Measurements from ENCODE around the gene PER2.

PER2 gene

GRCh38 chr2:238203973-238204683 lies 84.3 kb downstream of the PER2 start:
- peak; percentile 34 for DNase-seq (ENCODE audit: low spot score)
- no peak for TF ChIP-seq CTCF (IDR thresholded peaks at IDR 0.05; ENCODE audit: borderline replicate concordance, control extremely low read depth, extremely low read depth, insufficient read depth, missing control alignments)
- in situ Hi-C loops (cut with MboI; ENCODE audit: low sequenced_read_pairs, unreplicated experiment), result no loop called here

GRCh38 chr2:238203094-238203972 lies 85.1 kb downstream of the PER2 start, which contains the start of gene ILKAP:
TSS of gene ILKAP (minus strand) at chr2:238203695. CDS start at chr2:238203553, 142 bp downstream.
- in situ Hi-C loops (cut with MboI; ENCODE audit: low sequenced_read_pairs, unreplicated experiment), result no loop called here
- DNase-seq (ENCODE audit: low spot score), result peak; percentile 100
- no peak for TF ChIP-seq CTCF (IDR thresholded peaks at IDR 0.05; ENCODE audit: borderline replicate concordance, control extremely low read depth, extremely low read depth, insufficient read depth, missing control alignments)

- peak; percentile 39 for DNase-seq (ENCODE audit: low spot score)
- in situ Hi-C loops (cut with MboI; ENCODE audit: low sequenced_read_pairs, unreplicated experiment), result no loop called here
- no peak for TF ChIP-seq CTCF (IDR thresholded peaks at IDR 0.05; ENCODE audit: borderline replicate concordance, control extremely low read depth, extremely low read depth, insufficient read depth, missing control alignments)
These were observed 85.9 kb downstream of the PER2 start for GRCh38 chr2:238202326-238203093.
